ENCODE measurements around the gene COX18. TPM values are rescaled to one million over a fixed set of nuclear protein-coding genes. Genes with fewer than 3 reads are reported as not detected.

The COX18 gene
- total and polyA plus RNA-seq, 2 experiments from 2014 or later, result 9.6 to 44.7 TPM

DNA sequence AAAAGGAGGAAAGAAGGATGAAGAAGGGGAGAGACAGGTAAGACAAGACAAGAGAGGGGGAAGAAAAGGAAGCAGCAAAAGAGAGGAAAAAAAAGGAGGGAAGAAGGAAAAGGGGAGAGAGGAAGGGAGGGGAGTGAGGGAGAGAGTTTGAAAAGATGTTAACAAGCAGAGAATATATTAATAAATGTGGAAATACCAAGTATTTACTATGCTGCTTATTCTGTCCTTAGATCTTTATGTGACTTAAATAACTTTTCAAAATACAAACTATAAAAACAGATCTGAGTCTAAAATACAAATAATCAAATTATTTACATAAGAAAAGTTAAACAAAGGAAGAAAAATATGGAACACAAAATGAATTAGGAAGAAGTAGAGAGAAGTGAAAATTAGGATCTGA lies 18.4 kb upstream of the COX18 start:
- Histone ChIP-seq H3K79me2 (replicated peaks; ENCODE audit: insufficient read depth) (peaks cover 10% of the 10 kb centered on the region), H3K4me3 (no peak overlapping the region), H3K36me3 (ENCODE audit: insufficient read depth) (peaks cover 27% of the 10 kb centered on the region), H2AFZ (no peak overlapping the region), H3K4me2 (no peak overlapping the region), H4K20me1 (replicated peaks; ENCODE audit: insufficient read depth) (peaks cover 2% of the 10 kb centered on the region; the same call in 1 of the 2 replicates), H3F3A (replicated peaks; ENCODE audit: low read depth) (no peaks in the 10 kb centered on the region), H3K27me3 (ENCODE audit: insufficient read depth) (no peaks in the 10 kb centered on the region), H3K9me2 (ENCODE audit: insufficient read depth) (no peaks in the 10 kb centered on the region), H3K27ac (ENCODE audit: low read depth) (no peak overlapping the region), H3K4me1 (ENCODE audit: insufficient read depth) (no peaks in the 10 kb centered on the region)
- Mint-ChIP-seq H3K36me3 (ENCODE audit: low read depth) (peaks cover 47% of the 10 kb centered on the region), H3K4me3 (no peak overlapping the region), H3K27ac (no peak overlapping the region), H3K4me1 (no peaks in the 10 kb centered on the region), H3K9me3 (no peaks in the 10 kb centered on the region), H3K27me3 (ENCODE audit: insufficient read depth, low read depth, poor library complexity) (no peaks in the 10 kb centered on the region)
- TF ChIP-seq CREB1 (CRISPR knock-in tag; IDR thresholded peaks at IDR 0.05; ENCODE audit: low read depth) (no peak), POLR2AphosphoS5 (IDR thresholded peaks at IDR 0.05; ENCODE audit: low read depth) (no peak), EZH2 (IDR thresholded peaks at IDR 0.05; ENCODE audit: low read depth, unreplicated experiment) (no peak), NANOG (IDR thresholded peaks at IDR 0.05; ENCODE audit: borderline replicate concordance) (no peak), STAT1 (IDR thresholded peaks at IDR 0.05; ENCODE audit: unreplicated experiment) (no peak), EZH2phosphoT487 (IDR thresholded peaks at IDR 0.05; ENCODE audit: unreplicated experiment) (no peak)
- TF ChIP-seq, protein P1, sequence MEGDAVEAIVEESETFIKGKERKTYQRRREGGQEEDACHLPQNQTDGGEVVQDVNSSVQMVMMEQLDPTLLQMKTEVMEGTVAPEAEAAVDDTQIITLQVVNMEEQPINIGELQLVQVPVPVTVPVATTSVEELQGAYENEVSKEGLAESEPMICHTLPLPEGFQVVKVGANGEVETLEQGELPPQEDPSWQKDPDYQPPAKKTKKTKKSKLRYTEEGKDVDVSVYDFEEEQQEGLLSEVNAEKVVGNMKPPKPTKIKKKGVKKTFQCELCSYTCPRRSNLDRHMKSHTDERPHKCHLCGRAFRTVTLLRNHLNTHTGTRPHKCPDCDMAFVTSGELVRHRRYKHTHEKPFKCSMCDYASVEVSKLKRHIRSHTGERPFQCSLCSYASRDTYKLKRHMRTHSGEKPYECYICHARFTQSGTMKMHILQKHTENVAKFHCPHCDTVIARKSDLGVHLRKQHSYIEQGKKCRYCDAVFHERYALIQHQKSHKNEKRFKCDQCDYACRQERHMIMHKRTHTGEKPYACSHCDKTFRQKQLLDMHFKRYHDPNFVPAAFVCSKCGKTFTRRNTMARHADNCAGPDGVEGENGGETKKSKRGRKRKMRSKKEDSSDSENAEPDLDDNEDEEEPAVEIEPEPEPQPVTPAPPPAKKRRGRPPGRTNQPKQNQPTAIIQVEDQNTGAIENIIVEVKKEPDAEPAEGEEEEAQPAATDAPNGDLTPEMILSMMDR (conservative IDR thresholded peaks at IDR 0.05; ENCODE audit: low read depth in 2 of 2), result no peak
- TF ChIP-seq, protein P2, sequence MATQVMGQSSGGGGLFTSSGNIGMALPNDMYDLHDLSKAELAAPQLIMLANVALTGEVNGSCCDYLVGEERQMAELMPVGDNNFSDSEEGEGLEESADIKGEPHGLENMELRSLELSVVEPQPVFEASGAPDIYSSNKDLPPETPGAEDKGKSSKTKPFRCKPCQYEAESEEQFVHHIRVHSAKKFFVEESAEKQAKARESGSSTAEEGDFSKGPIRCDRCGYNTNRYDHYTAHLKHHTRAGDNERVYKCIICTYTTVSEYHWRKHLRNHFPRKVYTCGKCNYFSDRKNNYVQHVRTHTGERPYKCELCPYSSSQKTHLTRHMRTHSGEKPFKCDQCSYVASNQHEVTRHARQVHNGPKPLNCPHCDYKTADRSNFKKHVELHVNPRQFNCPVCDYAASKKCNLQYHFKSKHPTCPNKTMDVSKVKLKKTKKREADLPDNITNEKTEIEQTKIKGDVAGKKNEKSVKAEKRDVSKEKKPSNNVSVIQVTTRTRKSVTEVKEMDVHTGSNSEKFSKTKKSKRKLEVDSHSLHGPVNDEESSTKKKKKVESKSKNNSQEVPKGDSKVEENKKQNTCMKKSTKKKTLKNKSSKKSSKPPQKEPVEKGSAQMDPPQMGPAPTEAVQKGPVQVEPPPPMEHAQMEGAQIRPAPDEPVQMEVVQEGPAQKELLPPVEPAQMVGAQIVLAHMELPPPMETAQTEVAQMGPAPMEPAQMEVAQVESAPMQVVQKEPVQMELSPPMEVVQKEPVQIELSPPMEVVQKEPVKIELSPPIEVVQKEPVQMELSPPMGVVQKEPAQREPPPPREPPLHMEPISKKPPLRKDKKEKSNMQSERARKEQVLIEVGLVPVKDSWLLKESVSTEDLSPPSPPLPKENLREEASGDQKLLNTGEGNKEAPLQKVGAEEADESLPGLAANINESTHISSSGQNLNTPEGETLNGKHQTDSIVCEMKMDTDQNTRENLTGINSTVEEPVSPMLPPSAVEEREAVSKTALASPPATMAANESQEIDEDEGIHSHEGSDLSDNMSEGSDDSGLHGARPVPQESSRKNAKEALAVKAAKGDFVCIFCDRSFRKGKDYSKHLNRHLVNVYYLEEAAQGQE (IDR thresholded peaks at IDR 0.05; ENCODE audit: unreplicated experiment), result no peak
- ATAC-seq (no peak), DNase-seq (ENCODE audit: low spot score) (no peak)

DNA sequence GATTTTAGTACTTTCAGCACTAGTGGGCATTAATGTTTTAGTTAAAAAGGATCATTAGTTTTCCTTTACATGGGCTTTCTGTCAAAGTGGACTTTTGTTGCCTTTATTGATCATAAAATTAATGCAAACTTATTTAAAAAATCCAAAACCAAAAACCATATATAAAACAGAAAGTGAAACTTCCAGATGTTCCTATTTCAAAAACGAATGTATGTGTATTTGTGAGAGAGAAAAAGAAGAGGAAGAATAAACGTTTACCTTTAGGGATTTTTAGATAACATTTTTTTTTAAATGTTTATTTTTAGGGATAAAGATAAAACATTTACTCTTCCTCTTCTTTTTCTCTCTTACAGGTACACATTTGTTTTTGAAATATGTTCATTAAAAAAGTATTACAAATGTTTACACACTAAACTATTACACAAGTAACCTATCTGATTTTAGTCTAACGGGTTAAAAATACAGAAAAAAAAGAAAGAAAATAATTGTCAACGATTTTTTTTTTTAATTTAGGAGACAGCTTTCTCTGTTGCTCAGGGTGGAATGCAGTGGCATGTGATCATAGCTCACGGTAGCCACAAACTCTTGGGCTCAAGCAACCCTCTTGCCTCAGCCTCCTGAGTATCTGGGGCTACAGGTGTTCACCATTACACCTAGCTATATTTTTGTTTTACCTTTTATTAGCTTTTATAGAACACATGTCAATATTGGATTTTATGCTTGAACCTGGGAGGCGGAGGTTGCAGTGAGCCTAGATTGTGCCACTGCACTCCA lies 16.8 kb upstream of the COX18 start:
- Histone ChIP-seq H3K4me1 (ENCODE audit: insufficient read depth) (no peaks in the 10 kb centered on the region), H3K9me2 (ENCODE audit: insufficient read depth) (no peaks in the 10 kb centered on the region), H4K20me1 (replicated peaks; ENCODE audit: insufficient read depth) (peaks cover 2% of the 10 kb centered on the region; the same call in 1 of the 2 replicates), H3K27me3 (ENCODE audit: insufficient read depth) (no peaks in the 10 kb centered on the region), H3K4me2 (no peak overlapping the region), H3K27ac (ENCODE audit: low read depth) (no peak overlapping the region), H3K36me3 (ENCODE audit: insufficient read depth) (peaks cover 18% of the 10 kb centered on the region), H2AFZ (no peak overlapping the region), H3K4me3 (no peak overlapping the region), H3K79me2 (replicated peaks; ENCODE audit: insufficient read depth) (peaks cover 10% of the 10 kb centered on the region), H3F3A (replicated peaks; ENCODE audit: low read depth) (no peaks in the 10 kb centered on the region)
- DNase-seq (ENCODE audit: low spot score) (no peak), ATAC-seq (no peak)
- Mint-ChIP-seq H3K4me1 (no peaks in the 10 kb centered on the region), H3K27ac (no peak overlapping the region), H3K4me3 (no peak overlapping the region), H3K27me3 (ENCODE audit: insufficient read depth, low read depth, poor library complexity) (no peaks in the 10 kb centered on the region), H3K9me3 (no peaks in the 10 kb centered on the region), H3K36me3 (ENCODE audit: low read depth) (peaks cover 42% of the 10 kb centered on the region)
- TF ChIP-seq POLR2AphosphoS5 (IDR thresholded peaks at IDR 0.05; ENCODE audit: low read depth) (no peak), EZH2 (IDR thresholded peaks at IDR 0.05; ENCODE audit: low read depth, unreplicated experiment) (no peak), ZNF114 (CRISPR knock-in tag; IDR thresholded peaks at IDR 0.05) (no peak), ZNF331 (CRISPR knock-in tag; IDR thresholded peaks at IDR 0.05; ENCODE audit: low read depth) (no peak)
- TF ChIP-seq, protein P3, sequence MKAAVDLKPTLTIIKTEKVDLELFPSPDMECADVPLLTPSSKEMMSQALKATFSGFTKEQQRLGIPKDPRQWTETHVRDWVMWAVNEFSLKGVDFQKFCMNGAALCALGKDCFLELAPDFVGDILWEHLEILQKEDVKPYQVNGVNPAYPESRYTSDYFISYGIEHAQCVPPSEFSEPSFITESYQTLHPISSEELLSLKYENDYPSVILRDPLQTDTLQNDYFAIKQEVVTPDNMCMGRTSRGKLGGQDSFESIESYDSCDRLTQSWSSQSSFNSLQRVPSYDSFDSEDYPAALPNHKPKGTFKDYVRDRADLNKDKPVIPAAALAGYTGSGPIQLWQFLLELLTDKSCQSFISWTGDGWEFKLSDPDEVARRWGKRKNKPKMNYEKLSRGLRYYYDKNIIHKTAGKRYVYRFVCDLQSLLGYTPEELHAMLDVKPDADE (IDR thresholded peaks at IDR 0.05), result no peak
- TF ChIP-seq, protein P1 (conservative IDR thresholded peaks at IDR 0.05; ENCODE audit: low read depth in 2 of 2), result no peak
